NCI-H1694 treated with DMSO at 0.1 percent for 48 hours (cell line): ENCODE measurements around the gene POU6F2.
"Not testable (repeated sequence)": the region's sequence is repeated elsewhere in the genome, so short reads cannot be mapped to it uniquely, and the experiment has no call there.

Experiments used
- DNase-seq: peaks from one replicate; lab custom pipeline; 2025; lab: John Stamatoyannopoulos, UW

Gene POU6F2

DNA sequence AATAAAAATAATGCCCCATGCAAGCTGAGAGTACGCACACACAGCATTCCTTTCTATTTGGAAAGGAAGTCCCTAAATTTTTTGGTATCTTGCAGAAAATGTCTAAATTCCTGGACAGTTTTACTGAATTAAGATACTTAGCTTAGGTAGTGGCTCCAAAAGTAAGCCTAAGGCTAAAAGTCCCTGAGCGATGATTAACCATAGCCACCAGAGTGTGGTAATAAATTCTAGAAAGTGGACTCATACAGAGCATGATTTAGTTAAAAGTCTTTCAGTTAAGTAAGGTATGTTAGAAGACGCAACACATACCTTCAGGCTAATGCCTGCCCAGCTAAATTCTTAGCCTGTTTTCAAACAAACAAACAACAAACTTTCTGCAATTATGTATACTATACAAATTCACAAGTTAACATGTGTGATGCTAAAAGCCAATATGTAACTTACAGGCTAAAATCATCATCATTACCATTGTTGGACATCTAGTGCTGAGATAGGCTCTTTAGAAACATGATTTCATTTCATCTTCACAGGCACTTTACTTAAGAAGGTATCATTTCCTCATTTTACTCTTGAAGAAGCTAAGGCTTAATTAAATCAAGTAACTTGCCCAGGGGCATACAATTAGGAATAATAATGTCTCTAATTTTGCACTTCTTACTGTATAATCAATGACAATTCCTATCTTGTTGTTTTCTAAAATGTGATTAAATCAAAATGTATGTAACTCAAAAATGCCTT is 327.1 kb downstream of the POU6F2 start:
- no peak for DNase-seq

DNA sequence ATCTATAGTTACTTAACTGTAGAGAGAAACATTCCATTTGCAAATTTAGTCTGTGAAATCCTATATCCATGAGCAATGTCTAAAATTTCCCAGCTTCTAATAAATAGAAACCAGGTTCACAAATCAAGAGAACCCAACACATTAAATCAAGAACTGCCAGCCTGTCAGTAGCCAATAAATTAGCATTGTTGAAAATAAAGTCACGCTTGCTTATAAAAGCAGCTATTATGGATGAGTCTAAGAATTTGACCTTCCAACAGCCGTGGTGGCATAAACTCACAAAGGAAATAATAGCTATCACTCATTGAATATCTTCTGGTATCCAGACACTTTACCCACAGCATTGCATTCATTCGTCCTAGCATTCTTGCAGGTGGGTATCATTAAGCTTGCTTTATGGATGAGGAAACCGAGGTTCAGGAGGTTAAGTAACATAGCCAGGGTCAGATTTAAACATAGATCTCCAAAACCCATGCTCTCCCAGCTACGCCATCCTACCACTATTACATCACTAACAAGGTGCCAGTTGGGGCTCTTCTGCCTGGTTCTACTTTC is 328.4 kb downstream of the POU6F2 start:
- DNase-seq: no peak

DNA sequence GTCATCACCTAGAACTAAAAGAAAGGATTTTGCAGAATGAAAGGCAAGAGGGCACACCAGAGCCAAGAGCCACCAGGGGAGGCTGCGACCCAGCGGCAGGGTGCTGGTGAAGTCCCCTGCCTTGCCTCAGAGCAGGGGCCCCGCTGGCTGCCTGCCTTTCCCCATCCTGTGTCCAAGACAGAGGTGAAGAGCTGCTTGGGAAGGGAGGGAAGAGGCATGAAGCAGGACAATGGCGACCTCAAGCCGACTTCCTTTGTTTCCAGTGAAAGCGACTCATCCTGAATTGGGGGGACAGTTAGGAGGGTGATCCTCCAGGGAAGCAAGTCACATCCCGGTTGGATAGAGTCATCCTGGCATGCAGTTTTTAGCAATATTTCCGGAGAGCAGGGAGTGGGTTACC is 333.0 kb downstream of the POU6F2 start:
- DNase-seq: no peak

DNA sequence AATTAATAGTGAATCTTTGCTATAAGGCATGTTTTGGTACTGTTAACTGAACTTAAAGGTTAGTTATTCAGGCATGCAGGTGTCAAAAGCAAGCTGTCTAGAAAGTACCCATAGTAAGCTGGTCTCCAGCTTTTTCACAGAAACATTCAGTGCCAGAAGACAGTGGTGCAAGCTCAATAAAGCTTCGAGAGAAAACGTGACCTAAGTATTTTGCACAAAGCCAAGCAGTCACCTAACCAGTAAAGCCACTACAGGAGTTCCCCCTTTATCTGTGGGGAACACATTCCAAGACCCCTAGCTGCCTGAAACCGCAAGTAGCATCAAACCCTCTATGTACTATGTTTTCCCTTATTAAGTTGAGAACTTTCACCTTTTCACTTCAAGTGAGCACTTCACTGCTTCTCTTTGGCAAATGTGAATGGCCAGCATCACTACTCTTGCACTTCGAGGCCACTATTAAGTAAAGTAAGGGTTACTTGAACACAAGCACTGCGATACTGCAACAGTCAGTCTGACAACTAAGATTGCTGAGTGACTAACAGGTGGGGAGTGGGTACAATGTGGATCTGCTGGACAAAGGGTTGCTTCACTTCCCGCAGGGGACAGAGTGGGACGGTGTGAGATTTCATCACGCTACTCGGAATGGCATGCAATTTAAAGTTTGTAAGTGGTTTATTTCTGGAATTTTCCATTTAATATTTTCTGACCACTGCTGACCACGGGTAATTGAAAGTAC is 334.7 kb downstream of the POU6F2 start:
- no peak for DNase-seq

DNA sequence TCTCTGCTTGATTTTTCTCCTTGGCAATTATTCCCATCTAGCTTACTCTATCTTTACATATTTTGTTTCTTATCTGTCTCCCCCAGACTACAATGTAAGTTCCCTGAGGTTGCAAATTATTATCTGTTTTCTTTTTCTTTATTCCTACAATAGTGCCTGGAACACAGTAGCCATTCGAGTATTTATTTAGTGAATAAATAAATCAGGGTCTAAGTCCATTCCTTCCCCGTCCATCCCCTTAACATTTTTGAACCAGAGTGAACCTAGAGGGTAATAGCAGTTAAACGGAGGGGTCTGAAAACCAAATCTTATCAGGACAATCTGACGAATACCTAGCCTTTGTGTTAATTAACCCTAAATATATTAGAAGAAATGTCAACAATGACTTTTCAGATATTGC is 335.7 kb downstream of the POU6F2 start:
- no peak for DNase-seq

DNA sequence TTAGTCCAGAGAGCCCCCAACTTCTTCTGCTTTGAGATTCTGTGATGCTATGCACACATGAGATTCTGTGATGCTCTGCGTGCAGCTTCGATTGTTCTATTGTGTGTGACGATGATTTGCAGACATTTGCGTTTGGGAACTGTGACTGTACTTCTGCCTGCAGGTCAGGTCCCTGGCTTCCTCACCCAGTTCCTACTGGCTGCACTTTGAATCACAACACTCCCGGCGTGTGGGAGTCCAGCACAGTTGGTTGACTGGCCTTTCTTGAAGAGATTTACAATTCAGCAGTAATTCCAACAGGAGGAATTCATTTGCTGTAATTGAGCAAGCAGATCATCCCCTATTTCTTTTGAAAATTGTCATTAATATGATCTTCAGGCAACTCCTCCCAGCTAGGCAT is 336.3 kb downstream of the POU6F2 start:
- DNase-seq: no peak

DNA sequence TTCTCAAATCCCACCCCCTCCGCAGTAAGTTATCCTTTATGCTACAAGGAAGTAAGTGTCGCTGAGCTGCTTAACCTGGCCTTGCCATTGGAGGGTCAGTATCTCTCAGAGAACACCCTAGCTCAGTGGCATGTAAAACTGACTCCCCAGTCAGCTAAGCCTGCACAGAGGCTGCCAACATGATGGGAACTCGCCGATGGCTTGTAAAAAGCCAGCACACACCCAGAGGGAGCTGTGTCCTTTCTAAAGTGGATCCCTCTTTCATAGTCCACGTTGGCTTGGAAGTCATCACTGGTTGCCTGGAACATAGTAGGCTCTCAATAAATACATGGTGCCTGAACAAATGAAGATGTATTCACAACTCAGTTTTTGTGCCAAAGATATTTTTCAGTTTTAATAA is 339.4 kb downstream of the POU6F2 start:
- no peak for DNase-seq

DNA sequence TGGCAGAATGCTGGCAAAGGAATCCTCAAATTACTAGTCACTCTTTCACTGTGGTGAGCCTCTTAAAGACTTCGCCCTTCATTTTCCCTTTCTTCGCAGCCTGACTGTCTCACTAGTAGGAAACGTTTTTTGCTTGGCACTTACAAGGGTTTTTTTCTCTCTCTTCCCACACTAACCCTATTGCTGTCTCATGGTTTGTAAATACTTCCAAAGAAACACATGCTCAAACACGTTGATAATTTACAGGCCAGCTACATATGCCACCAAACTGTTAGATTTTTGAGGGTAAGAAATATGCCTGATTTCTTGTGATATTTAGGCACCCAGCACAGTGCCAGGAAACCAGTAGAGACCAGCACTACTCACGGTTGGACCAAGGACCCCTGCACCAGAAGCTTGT is 340.2 kb downstream of the POU6F2 start:
- DNase-seq: no peak

DNA sequence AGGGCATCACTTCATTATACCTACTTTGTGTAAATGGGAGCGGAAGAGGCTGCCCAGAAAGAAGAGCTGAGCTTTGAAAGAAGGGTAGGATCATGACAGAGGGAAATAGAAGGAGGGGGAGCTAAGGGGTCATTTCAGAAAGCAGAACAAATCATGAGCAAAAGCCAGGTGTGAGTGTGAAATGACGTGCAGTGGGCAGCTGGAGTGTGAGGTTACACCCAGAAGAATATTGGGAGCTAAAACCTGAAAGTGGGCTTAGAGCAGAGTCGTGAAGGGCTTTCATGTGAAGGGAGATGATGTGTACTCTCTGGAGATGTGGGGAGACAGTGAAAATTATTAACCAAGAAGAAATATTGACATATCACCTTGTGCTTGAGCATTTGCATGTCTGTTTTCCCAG is 343.5 kb downstream of the POU6F2 start:
- no peak for DNase-seq

DNA sequence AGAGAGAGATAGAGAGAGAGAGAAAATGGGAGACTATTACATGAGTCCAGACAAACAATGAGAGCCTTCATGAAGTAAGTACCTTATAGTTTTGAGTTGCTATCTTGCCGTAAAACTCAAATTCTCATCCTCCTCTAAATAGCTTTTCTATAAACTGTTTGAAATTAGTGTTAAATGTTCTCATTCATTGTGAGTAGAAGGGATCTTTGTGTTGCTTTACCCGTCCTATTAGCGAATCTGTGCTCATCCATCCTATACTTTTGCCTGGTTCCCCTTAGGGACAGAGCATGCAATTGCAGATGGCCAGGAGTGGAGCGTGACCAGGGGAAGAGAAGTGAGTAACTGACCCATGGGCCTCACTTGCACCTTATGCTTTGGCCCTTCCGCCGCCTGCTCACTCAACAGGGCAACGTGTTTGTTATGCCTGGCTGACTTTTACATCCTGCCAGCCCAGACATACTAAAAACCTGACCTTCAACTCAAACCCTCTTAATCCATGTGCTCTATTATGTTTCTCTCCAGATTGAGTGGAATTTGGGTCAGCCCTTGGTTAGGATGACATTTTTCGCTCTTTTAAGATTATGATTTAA is 344.3 kb downstream of the POU6F2 start:
- no peak for DNase-seq

DNA sequence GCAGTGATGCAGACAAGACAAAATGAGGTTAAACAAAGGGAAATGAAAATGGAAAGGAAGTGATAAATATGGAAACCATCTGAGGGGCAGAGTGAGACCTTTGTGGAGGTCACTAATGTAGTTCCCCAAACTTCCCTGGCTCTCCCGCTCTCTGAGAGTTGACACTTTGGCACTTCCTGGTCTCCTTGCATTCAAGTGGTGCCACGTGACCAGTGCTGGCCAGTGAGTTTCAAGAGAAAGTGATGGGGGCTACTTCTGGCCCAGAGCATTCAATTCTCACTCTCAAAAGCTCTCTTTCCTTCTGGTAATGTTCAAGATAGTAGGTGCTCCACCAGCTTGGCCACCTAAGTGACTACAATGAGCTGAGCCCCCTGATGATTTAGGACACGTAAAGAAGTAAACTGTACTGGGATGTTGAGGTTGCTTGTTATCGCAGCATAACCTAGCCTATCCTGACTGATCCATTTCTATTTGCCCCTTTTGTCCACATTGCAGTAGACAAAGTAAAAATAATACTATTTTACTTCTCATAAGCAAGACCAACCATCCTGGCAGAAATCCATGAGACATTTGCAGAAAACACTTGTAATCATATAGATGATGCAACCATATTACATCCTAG is 346.5 kb downstream of the POU6F2 start:
- DNase-seq: no peak

DNA sequence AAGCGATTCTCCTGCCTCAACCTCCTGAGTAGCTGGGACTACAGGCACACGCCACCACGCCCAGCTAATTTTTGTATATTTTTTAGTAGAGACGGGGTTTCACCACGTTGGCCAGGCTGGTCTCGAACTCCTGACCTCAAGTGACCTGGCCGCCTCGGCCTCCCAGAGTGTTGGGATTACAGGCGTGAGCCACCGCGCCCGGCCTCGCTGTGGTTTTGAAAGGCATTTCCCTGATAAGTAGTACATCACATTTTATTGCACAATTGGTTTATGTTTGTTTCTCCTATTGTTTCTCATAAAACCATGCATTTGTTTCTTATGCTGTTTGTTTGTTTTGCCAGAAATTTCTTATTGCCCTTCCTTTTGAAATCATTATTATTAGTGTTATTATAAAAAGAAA is 353.9 kb downstream of the POU6F2 start:
- DNase-seq: not testable (repeated sequence)

DNA sequence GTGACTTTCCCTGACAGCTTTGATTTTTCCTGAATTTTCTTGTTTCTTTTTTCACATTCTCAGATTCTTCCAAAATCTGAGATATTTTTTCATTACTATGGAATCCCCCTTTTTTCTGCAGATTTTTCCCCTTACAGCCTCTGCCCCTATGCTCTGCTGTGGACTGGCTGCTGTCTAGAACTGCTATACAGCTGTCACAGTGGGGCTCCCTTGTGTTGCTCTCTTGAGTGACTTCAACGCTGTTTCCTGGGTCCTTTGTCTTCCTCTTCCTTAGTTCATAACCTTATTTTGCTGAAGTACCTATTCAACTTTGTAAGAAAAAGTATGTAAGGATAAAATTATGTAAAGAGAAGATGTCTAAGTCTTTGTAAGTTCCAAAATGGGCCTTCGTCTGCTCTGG is 354.4 kb downstream of the POU6F2 start:
- no peak for DNase-seq

DNA sequence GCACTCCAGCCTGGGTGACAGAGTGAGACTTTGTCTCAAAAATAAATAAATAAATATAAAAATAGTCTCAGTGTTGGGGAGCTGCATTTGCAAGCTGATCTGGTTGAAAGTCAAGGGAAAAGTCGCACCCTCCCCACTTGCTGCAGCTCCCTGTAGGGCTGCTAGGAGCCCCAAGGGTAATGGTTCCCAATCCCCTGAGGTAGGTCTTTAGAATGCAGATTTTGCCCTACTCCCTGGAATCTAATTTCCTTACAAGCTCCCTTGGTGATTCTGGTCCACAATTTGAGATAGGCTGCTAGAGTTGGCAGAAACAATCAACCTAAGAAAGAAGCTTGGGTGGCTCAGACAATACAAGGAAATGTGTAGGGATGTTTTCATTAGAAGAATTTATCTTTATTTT is 356.0 kb downstream of the POU6F2 start:
- no peak for DNase-seq

DNA sequence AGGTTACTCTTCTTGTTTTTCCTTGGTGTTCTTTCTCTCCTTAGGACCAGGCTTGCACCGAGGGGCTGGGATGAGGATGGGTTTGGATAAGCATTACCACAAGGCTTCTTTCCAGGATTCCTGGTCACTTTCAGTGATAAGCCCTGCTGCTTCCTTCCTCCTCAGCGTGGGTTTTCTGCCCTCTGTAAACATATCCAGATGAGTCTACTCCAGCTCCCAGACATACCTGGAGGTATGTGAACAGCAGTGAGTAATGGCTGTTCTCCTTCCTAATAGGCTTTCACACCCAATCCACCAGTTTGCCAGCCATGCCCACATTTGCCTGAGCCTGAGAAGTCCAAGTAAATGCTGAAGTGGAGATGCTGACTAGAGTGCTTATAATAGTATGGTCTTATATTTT is 358.7 kb downstream of the POU6F2 start:
- DNase-seq: no peak

DNA sequence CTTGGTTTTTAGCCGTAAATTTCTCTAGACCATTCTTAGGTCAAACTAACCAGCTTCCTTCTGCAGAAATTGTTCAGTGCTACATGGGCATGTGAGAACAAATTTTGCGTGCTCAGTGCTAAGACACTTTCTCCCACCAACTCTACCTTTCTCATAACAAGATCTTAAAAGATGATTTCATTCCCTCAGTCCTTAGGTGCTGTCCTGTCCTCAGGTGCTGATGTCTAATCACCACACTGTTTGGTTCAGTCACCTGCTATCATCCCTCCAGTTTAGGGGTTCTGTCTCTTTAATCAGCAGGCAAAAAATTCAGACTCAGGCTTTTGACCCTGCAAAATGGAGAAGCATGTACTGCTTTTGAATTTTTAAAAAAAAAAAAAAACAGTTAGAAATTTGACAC is 361.0 kb downstream of the POU6F2 start:
- DNase-seq: no peak

DNA sequence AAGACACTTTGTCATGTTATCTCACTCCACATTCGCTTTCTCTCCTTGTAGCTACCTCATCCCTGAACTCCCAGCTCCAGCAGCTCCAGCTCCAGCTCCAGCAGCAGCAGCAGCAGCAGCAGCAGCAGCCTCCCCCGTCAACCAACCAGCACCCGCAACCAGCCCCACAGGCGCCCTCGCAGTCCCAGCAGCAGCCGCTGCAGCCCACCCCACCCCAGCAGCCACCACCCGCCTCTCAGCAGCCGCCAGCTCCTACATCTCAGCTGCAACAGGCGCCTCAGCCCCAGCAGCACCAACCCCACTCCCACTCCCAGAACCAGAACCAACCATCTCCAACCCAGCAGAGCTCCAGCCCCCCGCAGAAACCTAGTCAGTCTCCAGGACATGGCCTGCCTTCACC is 361.9 kb downstream of the POU6F2 start:
- DNase-seq: no peak

DNA sequence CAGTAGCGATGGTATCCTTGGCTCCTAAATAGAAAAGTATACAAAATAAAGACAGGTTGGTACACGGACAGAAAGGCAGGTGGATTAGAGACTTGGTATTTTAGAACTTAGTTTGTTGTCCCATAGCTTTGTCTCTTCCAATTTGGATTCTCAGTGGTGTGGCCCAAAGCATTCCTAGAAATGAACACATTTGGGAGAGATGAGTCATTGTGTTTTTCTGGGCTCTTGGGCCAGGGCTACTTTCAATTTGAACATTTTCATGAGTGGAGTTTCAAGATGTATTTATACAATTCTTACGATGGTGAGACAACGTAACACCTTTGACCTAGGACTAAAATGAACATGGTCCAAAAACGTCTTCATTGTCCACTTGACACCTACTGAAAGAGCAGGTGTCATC is 363.4 kb downstream of the POU6F2 start:
- DNase-seq: no peak

DNA sequence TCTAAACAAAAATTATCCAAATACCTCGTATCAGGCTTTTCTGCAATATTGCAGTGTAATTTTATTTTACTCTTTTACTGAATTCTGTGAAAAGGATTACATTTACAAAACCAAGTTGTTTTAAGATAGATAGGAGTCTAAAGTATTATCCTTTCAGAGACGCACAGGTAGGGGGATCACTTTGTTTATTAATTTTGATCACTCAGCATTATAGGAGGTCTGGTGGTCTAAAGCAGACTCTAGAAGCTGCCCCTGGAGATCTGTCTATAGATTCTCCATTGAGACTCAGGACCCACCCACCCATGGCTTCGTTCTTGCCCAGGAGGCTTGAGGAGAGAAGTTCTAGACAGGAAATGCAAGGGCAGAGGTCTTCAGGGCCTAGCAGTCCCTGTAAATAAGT is 365.1 kb downstream of the POU6F2 start:
- DNase-seq: no peak

DNA sequence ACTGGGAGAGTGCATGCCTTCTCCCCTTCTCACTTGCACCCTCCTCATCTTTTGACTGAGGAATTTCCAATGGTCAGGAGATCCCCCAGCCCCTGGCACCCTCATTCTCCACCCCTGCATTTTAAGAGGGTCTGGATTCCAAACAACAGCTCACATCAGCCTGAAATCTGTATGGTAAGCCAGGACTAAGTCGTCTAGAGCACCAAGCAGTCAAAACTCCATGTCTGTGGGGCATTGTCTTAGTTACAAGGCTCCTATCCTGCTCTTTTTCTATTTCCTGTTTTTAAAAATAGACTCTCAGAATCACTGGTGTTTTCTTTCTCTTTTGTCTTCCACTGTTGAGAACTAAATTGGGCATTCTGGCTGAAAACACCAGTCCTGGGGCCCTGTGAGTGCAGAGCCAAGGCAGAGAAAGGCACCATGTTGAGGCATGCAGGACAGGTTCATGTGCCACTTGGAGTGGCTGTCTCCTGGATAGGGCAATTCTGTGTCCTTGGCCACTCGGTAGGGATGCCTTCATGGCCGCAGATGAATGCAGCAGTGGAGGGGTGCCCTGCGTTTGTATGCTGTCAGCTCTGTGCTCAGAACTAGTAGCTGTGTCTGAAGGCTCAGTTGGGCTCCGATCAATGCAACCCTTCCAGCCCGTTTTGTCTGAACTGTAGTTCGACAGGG is 371.9 kb downstream of the POU6F2 start:
- DNase-seq: no peak

DNA sequence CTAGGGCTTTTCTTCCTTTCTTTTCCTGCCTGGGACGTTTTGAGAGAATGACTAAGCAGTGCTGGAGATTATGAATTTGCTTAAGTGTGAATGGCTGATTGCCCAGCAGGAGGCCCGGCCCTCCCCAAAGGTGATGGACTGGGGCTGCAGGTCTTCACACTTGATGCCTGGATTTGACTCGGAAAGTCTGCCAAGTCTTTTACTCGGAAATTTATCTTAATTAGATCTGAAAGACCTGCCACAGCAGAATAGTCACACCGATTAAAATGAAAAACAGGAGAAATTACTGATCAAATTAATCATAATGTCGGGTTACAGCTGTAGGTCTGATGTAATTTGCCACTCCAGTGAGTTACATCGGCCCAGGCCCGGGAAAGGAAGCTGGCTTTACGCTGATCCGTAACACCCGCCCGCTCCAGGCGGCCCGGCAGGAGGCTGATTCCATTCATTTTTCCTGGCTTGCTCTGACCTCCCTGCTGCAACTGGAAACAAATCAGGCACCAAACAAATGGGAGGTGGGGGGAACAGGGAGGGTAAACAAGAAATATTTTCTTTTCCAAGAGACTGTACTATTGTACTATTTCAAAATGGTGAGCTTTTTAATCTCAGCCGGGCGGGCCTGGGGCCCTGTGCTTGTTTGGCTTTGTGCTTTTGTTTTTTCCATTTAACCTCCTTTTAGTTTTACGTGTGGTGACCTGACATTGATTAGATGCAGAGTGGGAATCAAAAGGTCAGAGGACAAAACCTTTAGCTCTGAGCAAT is 376.1 kb downstream of the POU6F2 start:
- DNase-seq: no peak
